Measurements from ENCODE around the gene ARFIP2. TPM values are rescaled to one million over a fixed set of nuclear protein-coding genes. Genes with fewer than 3 reads are reported as not detected.

Gene ARFIP2
- polyA plus RNA-seq, 1 donor (not counting 4 experiments of a cell fraction or from before 2014, with no cell fraction given), result 66.3 TPM

DNA sequence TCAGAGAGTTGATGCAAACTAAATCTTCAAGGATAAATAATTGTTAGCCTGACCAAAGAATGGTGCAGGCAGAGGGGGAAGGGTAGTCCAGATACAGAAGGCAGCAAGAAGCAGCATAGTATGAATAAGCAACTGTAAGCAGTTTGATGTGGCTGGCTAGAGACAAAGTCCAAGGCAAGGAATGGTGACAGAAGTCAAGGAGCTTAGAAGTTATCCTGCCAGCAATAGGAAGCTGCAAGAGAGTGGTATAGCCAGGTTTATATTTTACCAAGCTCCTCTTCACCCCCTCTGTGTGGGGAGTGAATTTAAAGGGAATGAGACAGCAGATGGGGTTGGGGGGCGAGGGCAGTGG lies 22.1 kb downstream of the ARFIP2 start:
- Histone ChIP-seq H4K20me1 (ENCODE audit: control insufficient read depth, extremely low read depth, insufficient read depth, low read length) (no peaks in the 10 kb centered on the region), H3K9ac (ENCODE audit: control insufficient read depth, extremely low read depth, insufficient read depth, low read length) (no peak overlapping the region), H3K4me3 (ENCODE audit: control insufficient read depth in 2 of 3, extremely low read depth in 1 of 3, insufficient read depth in 2 of 3, low read depth in 1 of 3, low read length in 3 of 3) (no peak overlapping the region), H3K79me2 (ENCODE audit: control insufficient read depth, insufficient read depth, low read length) (no peaks in the 10 kb centered on the region), H3K27ac (ENCODE audit: control insufficient read depth, insufficient read depth, low read length) (no peak overlapping the region), H3K4me2 (ENCODE audit: control insufficient read depth, extremely low read depth, insufficient read depth, low read depth, low read length) (no peak overlapping the region), H3K4me1 (ENCODE audit: control insufficient read depth, extremely low read depth, insufficient read depth, low read length) (no peaks in the 10 kb centered on the region), H3K9me3 (ENCODE audit: control insufficient read depth, low read depth, low read length) (no peaks in the 10 kb centered on the region), H3K27me3 (ENCODE audit: control insufficient read depth, extremely low read depth, insufficient read depth, low read length) (no peaks in the 10 kb centered on the region), H3K36me3 (ENCODE audit: control insufficient read depth in 2 of 2, extremely low read depth in 1 of 2, insufficient read depth in 2 of 2, low read length in 2 of 2) (peaks cover 0 to 15% of the 10 kb centered on the region in 2 experiments), H2AFZ (ENCODE audit: control insufficient read depth, low read length) (no peak overlapping the region), H3K9me1 (ENCODE audit: control insufficient read depth, extremely low read depth, insufficient read depth, low read length) (peaks cover 3% of the 10 kb centered on the region)
- dilution Hi-C loops (cut with MboI; ENCODE audit: extremely low pct_ligation_motif_present, low sequenced_read_pairs), result no loop called here
- no peak for FAIRE-seq
- DNase-seq (ENCODE audit: low read depth, low spot score), result no peak
- TF ChIP-seq, protein P1, sequence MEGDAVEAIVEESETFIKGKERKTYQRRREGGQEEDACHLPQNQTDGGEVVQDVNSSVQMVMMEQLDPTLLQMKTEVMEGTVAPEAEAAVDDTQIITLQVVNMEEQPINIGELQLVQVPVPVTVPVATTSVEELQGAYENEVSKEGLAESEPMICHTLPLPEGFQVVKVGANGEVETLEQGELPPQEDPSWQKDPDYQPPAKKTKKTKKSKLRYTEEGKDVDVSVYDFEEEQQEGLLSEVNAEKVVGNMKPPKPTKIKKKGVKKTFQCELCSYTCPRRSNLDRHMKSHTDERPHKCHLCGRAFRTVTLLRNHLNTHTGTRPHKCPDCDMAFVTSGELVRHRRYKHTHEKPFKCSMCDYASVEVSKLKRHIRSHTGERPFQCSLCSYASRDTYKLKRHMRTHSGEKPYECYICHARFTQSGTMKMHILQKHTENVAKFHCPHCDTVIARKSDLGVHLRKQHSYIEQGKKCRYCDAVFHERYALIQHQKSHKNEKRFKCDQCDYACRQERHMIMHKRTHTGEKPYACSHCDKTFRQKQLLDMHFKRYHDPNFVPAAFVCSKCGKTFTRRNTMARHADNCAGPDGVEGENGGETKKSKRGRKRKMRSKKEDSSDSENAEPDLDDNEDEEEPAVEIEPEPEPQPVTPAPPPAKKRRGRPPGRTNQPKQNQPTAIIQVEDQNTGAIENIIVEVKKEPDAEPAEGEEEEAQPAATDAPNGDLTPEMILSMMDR (optimal IDR thresholded peaks at IDR 0.05 in 1 of 3, IDR thresholded peaks at IDR 0.05 in 1 of 3, conservative IDR thresholded peaks at IDR 0.05 in 1 of 3; ENCODE audit: extremely low read depth in 1 of 3, insufficient read depth in 2 of 3, low read length in 3 of 3), result no peak
- TF ChIP-seq EZH2 (IDR thresholded peaks at IDR 0.05; ENCODE audit: low read length), result no peak

DNA sequence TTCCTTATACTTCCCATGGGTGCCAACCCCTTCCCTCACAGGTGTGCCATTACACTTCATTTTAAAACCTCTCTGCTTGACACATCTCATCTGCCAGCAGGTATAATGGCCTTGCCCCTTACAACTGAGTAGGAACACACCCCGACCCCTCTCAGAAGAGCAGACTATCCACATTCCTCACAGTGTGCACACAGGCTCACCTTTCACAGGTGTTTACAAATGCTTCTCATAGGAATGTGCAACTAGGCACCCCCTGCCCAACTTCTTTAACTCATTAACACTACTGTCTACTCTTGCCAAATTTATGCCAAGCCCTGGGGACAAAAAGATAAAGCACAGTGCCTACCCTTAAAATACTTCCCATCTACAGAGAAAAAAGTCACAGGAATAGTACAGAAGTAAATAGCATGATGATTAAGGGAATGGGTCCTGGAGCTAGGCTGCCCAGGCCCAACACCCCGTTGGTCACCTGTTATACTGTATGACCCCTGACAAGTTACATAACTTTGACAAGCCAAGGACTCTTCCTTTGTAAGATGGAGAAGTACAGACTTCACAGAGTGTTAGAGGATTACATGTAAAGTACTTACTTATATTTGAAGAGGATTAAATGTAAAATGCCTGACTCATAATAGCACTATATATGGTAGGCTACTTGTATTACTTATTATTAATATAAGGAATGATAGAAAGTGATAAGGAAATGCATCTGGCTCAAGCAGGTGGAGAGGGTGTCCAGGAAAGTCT lies 22.6 kb downstream of the ARFIP2 start:
- H3K27me3 ChIP-seq (ENCODE audit: control insufficient read depth, extremely low read depth, insufficient read depth, low read length), result no peaks in the 10 kb centered on the region
- no peak overlapping the region for H3K9ac ChIP-seq (ENCODE audit: control insufficient read depth, extremely low read depth, insufficient read depth, low read length)
- DNase-seq (ENCODE audit: low read depth, low spot score) (no peak), FAIRE-seq (no peak)
- H4K20me1 ChIP-seq (ENCODE audit: control insufficient read depth, extremely low read depth, insufficient read depth, low read length), result no peaks in the 10 kb centered on the region
- no peak overlapping the region for H3K4me2 ChIP-seq (ENCODE audit: control insufficient read depth, extremely low read depth, insufficient read depth, low read depth, low read length)
- no peaks in the 10 kb centered on the region for H3K9me3 ChIP-seq (ENCODE audit: control insufficient read depth, low read depth, low read length)
- peaks cover 3% of the 10 kb centered on the region for H3K9me1 ChIP-seq (ENCODE audit: control insufficient read depth, extremely low read depth, insufficient read depth, low read length)
- H3K36me3 ChIP-seq (ENCODE audit: control insufficient read depth in 2 of 2, extremely low read depth in 1 of 2, insufficient read depth in 2 of 2, low read length in 2 of 2), result peaks cover 0 to 17% of the 10 kb centered on the region in 2 experiments
- H3K79me2 ChIP-seq (ENCODE audit: control insufficient read depth, insufficient read depth, low read length), result no peaks in the 10 kb centered on the region
- TF ChIP-seq, protein P1 (optimal IDR thresholded peaks at IDR 0.05 in 1 of 3, IDR thresholded peaks at IDR 0.05 in 1 of 3, conservative IDR thresholded peaks at IDR 0.05 in 1 of 3; ENCODE audit: extremely low read depth in 1 of 3, insufficient read depth in 2 of 3, low read length in 3 of 3), result no peak
- no peak for TF ChIP-seq EZH2 (IDR thresholded peaks at IDR 0.05; ENCODE audit: low read length)
- no peak overlapping the region for H2AFZ ChIP-seq (ENCODE audit: control insufficient read depth, low read length)
- dilution Hi-C loops (cut with MboI; ENCODE audit: extremely low pct_ligation_motif_present, low sequenced_read_pairs), result no loop called here
- H3K4me1 ChIP-seq (ENCODE audit: control insufficient read depth, extremely low read depth, insufficient read depth, low read length), result no peaks in the 10 kb centered on the region
- no peak overlapping the region for H3K4me3 ChIP-seq (ENCODE audit: control insufficient read depth in 2 of 3, extremely low read depth in 1 of 3, insufficient read depth in 2 of 3, low read depth in 1 of 3, low read length in 3 of 3)
- no peak overlapping the region for H3K27ac ChIP-seq (ENCODE audit: control insufficient read depth, insufficient read depth, low read length)

Data from keratinocyte (primary cell).